Upper lobe of left lung (tissue), 6 donors: ENCODE results near the gene SLC6A19. TPM values are rescaled to one million over a fixed set of nuclear protein-coding genes. Genes with fewer than 3 reads are reported as not detected.

Experiments
- ATAC-seq, 2 donors: fragments of 200-7000 bp; cut with Tn5 transposase; one replicate each; pipeline ENCODE4 v1.9.1; 2022; ENCODE audit warnings: mild to moderate bottlenecking in 2 of 2, moderate library complexity in 2 of 2; ENCODE audit not compliant: low FRiP score in 2 of 2
- DNase-seq, 2 donors: peaks; one replicate each; pipeline ENCODE4 v3.0.0-alpha.2; 2019 to 2020
- H3K27ac ChIP-seq, 4 donors: fragments of 200-600 bp; sonication (generic); one replicate each; pipeline ENCODE4 v1.5.1; 2016 to 2019
- H3K27me3 ChIP-seq, 4 donors: fragments of 200-600 bp; sonication (generic); one replicate each; pipeline ENCODE4 v1.5.1; 2017 to 2019
- H3K36me3 ChIP-seq, 4 donors: fragments of 200-600 bp; sonication (generic); one replicate each; pipeline ENCODE4 v1.5.1; 2016 to 2019
- H3K4me1 ChIP-seq, 4 donors: fragments of 200-600 bp; sonication (generic); one replicate each; pipeline ENCODE4 v1.5.1; 2018 to 2019
- H3K4me3 ChIP-seq, 4 donors: fragments of 200-600 bp; sonication (generic); one replicate each; pipeline ENCODE4 v1.5.1; 2017 to 2019; ENCODE audit warnings: mild to moderate bottlenecking in 2 of 4, moderate library complexity in 1 of 4
- H3K9me3 ChIP-seq, 4 donors: fragments of 200-600 bp; sonication (generic); one replicate each; pipeline ENCODE4 v1.5.1; 2018 to 2019
- CTCF ChIP-seq, 6 experiments: fragments of 450-650 bp in 4 of 6; fragments of 200-600 bp in 2 of 6; sonication (generic) in 2 of 6; IDR thresholded peaks; one replicate each; pipeline ENCODE4 v1.5.1; 2016 to 2019; ENCODE audit warnings: antibody characterized with exemption in 6 of 6
- EP300 ChIP-seq, 4 donors: sonication (generic); formaldehyde crosslinking; IDR thresholded peaks; one replicate each; pipeline ENCODE4 v1.5.1; 2017; ENCODE audit warnings: antibody characterized with exemption in 4 of 4, control low read depth in 2 of 4
- POLR2A ChIP-seq, 4 donors: fragments of 450-650 bp; IDR thresholded peaks; one replicate each; pipeline ENCODE4 v1.5.1; 2016 to 2017; ENCODE audit warnings: antibody characterized with exemption in 4 of 4, mild to moderate bottlenecking in 2 of 4
- POLR2AphosphoS5 ChIP-seq, 2 donors: sonication (generic); formaldehyde crosslinking; IDR thresholded peaks; one replicate each; pipeline ENCODE4 v1.5.1; 2017; ENCODE audit warnings: antibody characterized with exemption in 2 of 2
- WGBS, 2 donors: methylation state at CpG; one replicate each; pipeline ENCODE4 v1.1.5; 2017 to 2018; 5-methylcytosine and 5-hydroxymethylcytosine counted together
- total RNA-seq, 6 donors: library from RNA; depleted of rRNA in 4 of 6; stranded (reverse); fragments of >200 nt in 4 of 6; gene quantifications; one replicate each; pipeline versions ENCODE4 v1.1.0 to v1.2.1, GENCODE V29; 2016 to 2021
- donor health status: DM: no; HTN: no; CAD: no; lungs with moderate emphysema.
- donor health status: DM: no; HTN: yes; CAD: no; lungs with severe emphysema.

Gene SLC6A19
- total RNA-seq, 6 donors from 2014 or later = 0.03 to 0.06 TPM; not detected in 4

DNA sequence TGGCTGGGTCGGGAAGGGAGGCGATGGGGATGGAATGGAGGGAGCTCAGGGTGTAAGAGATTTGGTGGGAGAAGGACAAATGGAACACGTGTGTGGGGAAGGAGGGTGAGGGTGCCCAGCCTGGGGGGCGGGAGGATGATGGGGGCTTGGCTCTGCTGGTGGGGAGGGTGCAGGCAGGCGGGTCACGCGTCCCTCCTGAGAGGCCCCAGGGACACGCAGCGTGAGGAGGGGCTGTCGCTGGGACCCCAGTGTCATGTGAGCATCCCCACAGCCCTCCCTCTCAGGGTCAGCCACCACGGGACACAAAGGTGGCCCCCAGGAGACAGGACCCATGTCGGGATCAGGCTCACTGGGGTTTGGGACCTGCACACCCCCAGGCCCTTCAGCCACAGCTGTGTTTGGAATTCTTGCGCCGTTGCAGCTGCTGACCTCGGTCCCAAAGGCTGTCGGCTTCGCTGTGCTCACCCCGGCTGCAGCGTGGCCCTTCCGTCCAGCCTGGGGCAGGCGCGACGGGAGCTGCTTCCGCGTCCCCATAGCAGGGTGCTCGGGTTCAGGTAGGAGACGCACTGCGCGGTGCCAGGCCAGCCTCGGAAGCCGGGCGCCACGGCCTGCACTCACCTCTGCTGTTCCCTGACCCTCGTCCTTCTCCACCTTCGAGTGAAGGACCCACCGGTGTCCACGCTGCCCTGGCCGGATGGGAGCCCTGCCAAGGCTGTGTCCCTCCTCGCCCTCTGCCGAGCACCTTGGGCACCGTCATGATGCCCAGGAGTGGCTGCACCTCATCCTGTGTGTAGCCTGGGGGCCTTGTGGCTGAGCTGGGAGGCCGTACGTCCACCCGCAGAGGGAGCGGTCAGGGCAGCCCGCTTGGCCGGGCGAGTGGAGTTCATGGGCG, 5.4 kb downstream of the SLC6A19 start:
- peaks cover 0 to 4% (median 0%) of the 10 kb centered on the region in 4 donors for H3K4me1 ChIP-seq
- no peaks in the 10 kb centered on the region for H3K27me3 ChIP-seq
- peak in 1 of 2 donors; percentile 82 for DNase-seq
- ATAC-seq = no peak
- TF ChIP-seq POLR2A (IDR thresholded peaks at IDR 0.05) = no peak
- no peak for TF ChIP-seq POLR2AphosphoS5 (IDR thresholded peaks at IDR 0.05)
- no peak for TF ChIP-seq EP300 (IDR thresholded peaks at IDR 0.05)
- TF ChIP-seq CTCF (IDR thresholded peaks at IDR 0.05) = no peak
- H3K9me3 ChIP-seq = no peaks in the 10 kb centered on the region
- WGBS, 2 donors = 62 to 73% methylated on average over 23 to 48 of the region's 49 CpGs
- no peak overlapping the region for H3K4me3 ChIP-seq
- H3K36me3 ChIP-seq = no peaks in the 10 kb centered on the region
- H3K27ac ChIP-seq = no peak overlapping the region

DNA sequence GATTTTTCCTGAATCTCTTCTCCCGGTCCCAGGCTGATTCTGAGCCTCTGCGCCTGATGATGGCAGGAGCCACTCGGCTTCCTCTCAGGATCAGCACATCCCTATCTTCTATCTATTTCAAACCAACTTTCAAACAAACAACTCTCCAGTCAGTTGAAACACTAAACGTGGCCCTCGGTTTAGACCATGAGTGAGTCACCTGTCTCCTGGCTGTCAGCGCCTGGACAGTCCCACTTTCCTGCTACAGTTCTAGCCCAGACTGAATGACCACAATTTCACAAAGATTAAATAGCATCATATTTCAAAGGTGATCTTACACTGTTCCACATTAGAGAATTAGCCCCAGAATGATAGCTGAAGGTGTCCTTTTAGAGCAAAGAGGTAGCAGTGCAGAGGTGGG, 6.2 kb downstream of the SLC6A19 start:
- no peak overlapping the region for H3K27ac ChIP-seq
- H3K4me1 ChIP-seq = peaks cover 0 to 4% (median 0%) of the 10 kb centered on the region in 4 donors
- no peaks in the 10 kb centered on the region for H3K36me3 ChIP-seq
- no peak for DNase-seq
- WGBS, 2 donors = 65 to 71% methylated on average over 6 of the region's 6 CpGs
- TF ChIP-seq CTCF (IDR thresholded peaks at IDR 0.05) (no peak), POLR2A (IDR thresholded peaks at IDR 0.05) (no peak), POLR2AphosphoS5 (IDR thresholded peaks at IDR 0.05) (no peak), EP300 (IDR thresholded peaks at IDR 0.05) (no peak)
- no peak for ATAC-seq
- H3K9me3 ChIP-seq = no peaks in the 10 kb centered on the region
- no peaks in the 10 kb centered on the region for H3K27me3 ChIP-seq
- no peak overlapping the region for H3K4me3 ChIP-seq

- ATAC-seq (no peak), DNase-seq (peak in 1 of 2 donors; percentile 56)
- no peaks in the 10 kb centered on the region for H3K9me3 ChIP-seq
- no peaks in the 10 kb centered on the region for H3K36me3 ChIP-seq
- H3K4me3 ChIP-seq = no peak overlapping the region
- H3K27ac ChIP-seq = no peak overlapping the region
- 60 to 71% methylated on average over 12 to 17 of the region's 17 CpGs for WGBS, 2 donors
- no peaks in the 10 kb centered on the region for H3K27me3 ChIP-seq
- H3K4me1 ChIP-seq = peaks cover 0 to 4% (median 0%) of the 10 kb centered on the region in 4 donors
- TF ChIP-seq EP300 (IDR thresholded peaks at IDR 0.05) (no peak), POLR2A (IDR thresholded peaks at IDR 0.05) (no peak), CTCF (IDR thresholded peaks at IDR 0.05) (no peak), POLR2AphosphoS5 (IDR thresholded peaks at IDR 0.05) (no peak)
Observed at GRCh38 chr5:1208221-1208742, 6.9 kb downstream of the SLC6A19 start.

DNA sequence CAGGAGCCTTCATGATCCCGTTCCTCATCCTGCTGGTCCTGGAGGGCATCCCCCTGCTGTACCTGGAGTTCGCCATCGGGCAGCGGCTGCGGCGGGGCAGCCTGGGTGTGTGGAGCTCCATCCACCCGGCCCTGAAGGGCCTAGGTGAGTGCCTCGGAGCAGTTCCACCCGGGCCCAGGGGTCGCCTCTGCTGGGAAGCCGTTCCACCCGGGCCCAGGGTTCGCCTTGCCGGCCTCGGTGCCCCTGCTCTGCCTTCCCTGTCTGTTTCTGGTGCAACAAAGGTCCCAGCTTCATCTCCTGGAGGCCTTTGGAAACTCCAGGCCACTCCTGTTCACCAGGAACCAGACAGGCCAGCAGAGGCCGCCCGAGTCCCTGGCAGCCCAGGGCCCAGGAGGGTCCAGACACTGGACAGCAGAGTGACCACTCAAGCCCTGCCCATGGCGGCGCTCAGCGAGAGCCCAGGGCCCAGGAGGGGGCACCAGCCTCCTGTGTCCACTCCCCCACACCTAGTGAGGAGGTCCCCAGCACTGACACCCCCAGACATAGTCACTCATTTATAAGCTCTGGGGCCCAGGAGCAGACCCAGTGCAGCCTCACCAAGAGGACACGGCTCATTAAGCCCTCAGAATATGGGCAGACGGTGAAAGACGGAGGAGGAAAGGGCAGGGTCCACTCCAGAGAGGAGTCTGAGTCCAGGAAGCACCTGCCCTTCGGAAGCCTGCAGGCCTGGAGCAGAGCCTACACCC, 7.5 kb downstream of the SLC6A19 start:
- WGBS, 2 donors = 44 to 79% methylated on average over 4 to 24 of the region's 24 CpGs
- Histone ChIP-seq H3K4me1 (peaks cover 0 to 4% (median 0%) of the 10 kb centered on the region in 4 donors), H3K4me3 (no peak overlapping the region), H3K36me3 (no peaks in the 10 kb centered on the region), H3K27me3 (no peaks in the 10 kb centered on the region), H3K27ac (no peak overlapping the region), H3K9me3 (no peaks in the 10 kb centered on the region)
- peak in 1 of 2 donors; percentile 13 for ATAC-seq
- DNase-seq = peak in 1 of 2 donors; percentile 81
- TF ChIP-seq POLR2AphosphoS5 (IDR thresholded peaks at IDR 0.05) = no peak
- TF ChIP-seq CTCF (IDR thresholded peaks at IDR 0.05) = peak in 3 of 6 experiments; percentile 10 to 41 (median 10)
